Measurements from ENCODE around the gene SLC35C1. TPM values are rescaled to one million over a fixed set of nuclear protein-coding genes. Genes with fewer than 3 reads are reported as not detected.
A peak's percentile ranks its signal among the peaks of the same experiment; 100 is the strongest.

SLC35C1 gene
- total RNA-seq, 1 experiment from 2014 or later = 14.0 TPM

- peaks cover 5% of the 10 kb centered on the region for H3K36me3 ChIP-seq (ENCODE audit: control insufficient read depth, insufficient read depth, low read length)
- peaks cover 11% of the 10 kb centered on the region for H3K4me1 ChIP-seq
- no TSS peak for BruUV-seq (replicated peaks)
- no peaks in the 10 kb centered on the region for H3K27me3 ChIP-seq (replicated peaks; ENCODE audit: control insufficient read depth, insufficient read depth, low read length)
- DNase-seq = peak in 1 of 2 experiments; percentile 12
- peak in 1 of 2 experiments; percentile 5 for TF ChIP-seq CTCF (IDR thresholded peaks at IDR 0.05; ENCODE audit: insufficient read depth in 1 of 2, low read depth in 1 of 2, low read length in 1 of 2, severe bottlenecking in 1 of 2, unreplicated experiment in 1 of 2)
- H3K9me3 ChIP-seq = no peaks in the 10 kb centered on the region
- Mint-ChIP-seq H3K4me1 (ENCODE audit: low read depth, unreplicated experiment) (peaks cover 13% of the 10 kb centered on the region), H3K27me3 (ENCODE audit: insufficient read depth, unreplicated experiment) (no peaks in the 10 kb centered on the region), H3K36me3 (ENCODE audit: insufficient read depth, unreplicated experiment) (peaks cover 11% of the 10 kb centered on the region), H3K9me3 (ENCODE audit: unreplicated experiment) (no peaks in the 10 kb centered on the region), H3K27ac (ENCODE audit: unreplicated experiment) (no peak overlapping the region), H3K4me3 (ENCODE audit: unreplicated experiment) (no peak overlapping the region)
- ChIA-PET CTCF (no interaction called here), POLR2A (no interaction called here)
- intact Hi-C loops (cut with micrococcal nuclease; ENCODE audit: unreplicated experiment) = no loop called here
- H3K4me3 ChIP-seq (ENCODE audit: low read depth, low read length) = no peak overlapping the region
These were observed 47.8 kb downstream of the SLC35C1 start for GRCh38 chr11:45852712-45853101.

GRCh38 chr11:45853332-45854219 lies 48.6 kb downstream of the SLC35C1 start:
- Histone ChIP-seq H3K9me3 (no peaks in the 10 kb centered on the region), H3K27me3 (replicated peaks; ENCODE audit: control insufficient read depth, insufficient read depth, low read length) (no peaks in the 10 kb centered on the region), H3K36me3 (ENCODE audit: control insufficient read depth, insufficient read depth, low read length) (peaks cover 8% of the 10 kb centered on the region), H3K4me1 (peaks cover 8% of the 10 kb centered on the region), H3K4me3 (ENCODE audit: low read depth, low read length) (no peak overlapping the region)
- Mint-ChIP-seq H3K36me3 (ENCODE audit: insufficient read depth, unreplicated experiment) (peaks cover 16% of the 10 kb centered on the region), H3K9me3 (ENCODE audit: unreplicated experiment) (no peaks in the 10 kb centered on the region), H3K4me1 (ENCODE audit: low read depth, unreplicated experiment) (peaks cover 8% of the 10 kb centered on the region), H3K4me3 (ENCODE audit: unreplicated experiment) (no peak overlapping the region), H3K27me3 (ENCODE audit: insufficient read depth, unreplicated experiment) (no peaks in the 10 kb centered on the region), H3K27ac (ENCODE audit: unreplicated experiment) (no peak overlapping the region)
- BruUV-seq (replicated peaks) = no TSS peak
- TF ChIP-seq CTCF (IDR thresholded peaks at IDR 0.05; ENCODE audit: insufficient read depth in 1 of 2, low read depth in 1 of 2, low read length in 1 of 2, severe bottlenecking in 1 of 2, unreplicated experiment in 1 of 2) = no peak
- intact Hi-C loops (cut with micrococcal nuclease; ENCODE audit: unreplicated experiment) = no loop called here
- ChIA-PET CTCF (no interaction called here), POLR2A (no interaction called here)
- no peak for DNase-seq

- no peaks in the 10 kb centered on the region for H3K27me3 ChIP-seq (replicated peaks; ENCODE audit: control insufficient read depth, insufficient read depth, low read length)
- H3K9me3 Mint-ChIP-seq (ENCODE audit: unreplicated experiment) = no peaks in the 10 kb centered on the region
- peaks cover 10% of the 10 kb centered on the region for H3K36me3 ChIP-seq (ENCODE audit: control insufficient read depth, insufficient read depth, low read length)
- no peaks in the 10 kb centered on the region for H3K9me3 ChIP-seq
- no peaks in the 10 kb centered on the region for H3K27me3 Mint-ChIP-seq (ENCODE audit: insufficient read depth, unreplicated experiment)
- H3K36me3 Mint-ChIP-seq (ENCODE audit: insufficient read depth, unreplicated experiment) = peaks cover 20% of the 10 kb centered on the region
- no peak for TF ChIP-seq CTCF (IDR thresholded peaks at IDR 0.05; ENCODE audit: insufficient read depth in 1 of 2, low read depth in 1 of 2, low read length in 1 of 2, severe bottlenecking in 1 of 2, unreplicated experiment in 1 of 2)
- ChIA-PET POLR2A (no interaction called here), CTCF (no interaction called here)
- intact Hi-C loops (cut with micrococcal nuclease; ENCODE audit: unreplicated experiment) = no loop called here
- H3K27ac Mint-ChIP-seq (ENCODE audit: unreplicated experiment) = no peak overlapping the region
- no peak overlapping the region for H3K4me3 ChIP-seq (ENCODE audit: low read depth, low read length)
- BruUV-seq (replicated peaks) = no TSS peak
- no peaks in the 10 kb centered on the region for H3K4me1 Mint-ChIP-seq (ENCODE audit: low read depth, unreplicated experiment)
- no peak overlapping the region for H3K4me3 Mint-ChIP-seq (ENCODE audit: unreplicated experiment)
- no peaks in the 10 kb centered on the region for H3K4me1 ChIP-seq
- DNase-seq = no peak
These were observed 50.4 kb downstream of the SLC35C1 start for GRCh38 chr11:45855308-45855707.
